HK-2 (cell line): Measurements from ENCODE around the gene AGTR1.
"Not testable (repeated sequence)": the region's sequence is repeated elsewhere in the genome, so short reads cannot be mapped to it uniquely, and the experiment has no call there.

Experiments used
- DNase-seq: peaks from one replicate; pipeline ENCODE4 v3.0.0-alpha.2; 2018; ENCODE audit not compliant: unreplicated experiment

AGTR1 gene

DNA sequence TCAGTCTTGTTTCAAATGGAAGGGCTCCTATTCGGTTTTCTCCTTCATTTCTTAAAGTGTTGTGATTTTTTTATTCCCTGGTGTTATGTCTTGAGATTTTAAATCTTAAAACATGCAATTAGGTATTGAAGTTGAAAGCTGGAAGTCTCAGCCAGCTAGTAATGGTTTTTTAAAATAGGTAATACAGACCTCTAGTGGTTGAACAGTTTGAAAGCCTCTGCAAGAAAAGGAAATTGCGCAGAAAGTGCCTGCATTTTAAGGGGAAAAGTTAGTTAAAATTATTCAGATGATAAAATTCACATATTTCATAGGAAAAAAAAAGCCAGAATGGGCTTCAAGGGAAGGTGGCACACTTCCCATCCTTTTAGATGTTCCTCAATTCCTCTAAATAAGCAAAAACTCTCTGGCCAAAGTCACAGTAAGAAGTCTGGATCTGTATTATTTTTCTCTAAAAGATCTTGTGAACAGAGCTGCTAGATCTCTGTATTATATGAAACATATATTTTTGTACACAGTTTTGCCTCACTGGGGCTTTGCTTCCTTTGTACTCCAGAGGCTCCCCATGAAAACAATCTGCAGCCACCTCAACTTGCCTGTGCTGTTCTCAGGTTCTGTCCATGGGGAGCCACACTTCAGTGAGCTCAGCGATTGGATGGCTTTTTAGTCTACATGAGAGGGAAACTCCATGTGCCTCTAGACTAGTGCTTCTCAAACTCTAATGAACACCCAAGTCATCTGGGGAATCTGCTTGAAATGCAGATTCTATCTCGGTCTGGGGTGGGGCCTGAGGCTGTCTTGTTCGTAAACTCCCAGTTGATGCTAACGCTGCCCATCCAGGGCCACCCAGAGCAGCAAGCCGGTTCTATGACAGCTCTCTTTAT, 21.5 kb downstream of the AGTR1 start:
- no peak for DNase-seq

DNA sequence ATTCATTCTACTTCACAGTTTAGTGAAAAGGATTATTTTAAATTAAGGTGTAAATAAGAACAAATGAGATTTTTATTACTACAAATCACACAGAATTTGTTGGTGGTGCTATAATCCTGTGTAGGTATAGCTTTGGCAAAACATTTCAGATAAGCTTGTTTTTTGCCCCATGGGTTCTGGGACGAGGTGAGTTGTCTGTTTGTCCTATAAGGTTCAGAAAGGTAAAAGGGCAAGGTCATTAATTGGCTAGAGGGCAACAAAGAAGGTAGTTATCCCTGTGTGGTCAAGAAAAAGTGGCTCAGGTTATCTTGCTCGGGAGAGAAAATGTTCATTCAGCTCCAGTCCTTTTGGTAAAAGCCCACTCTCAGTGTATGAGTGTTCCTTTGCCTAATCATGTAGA, 23.2 kb downstream of the AGTR1 start:
- DNase-seq = no peak

DNA sequence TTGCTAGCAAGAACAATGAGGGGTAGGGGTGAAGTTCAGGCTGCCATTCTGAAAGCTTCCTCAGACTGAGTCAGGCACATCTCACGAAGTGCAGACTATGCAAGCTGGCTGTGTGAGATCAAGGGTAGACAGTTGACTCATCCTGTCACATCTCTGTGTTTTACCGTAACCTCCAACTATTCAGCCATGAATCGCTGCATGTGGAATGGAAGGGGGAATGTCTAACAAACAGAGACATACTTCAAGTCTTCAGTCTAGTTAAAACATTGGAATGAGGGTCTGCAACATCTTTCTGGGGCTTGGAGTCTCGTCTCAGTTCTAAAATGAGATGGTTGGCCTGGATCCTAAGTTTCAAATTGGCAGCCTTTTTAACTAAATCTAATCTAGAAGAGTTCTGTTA, 25.9 kb downstream of the AGTR1 start:
- DNase-seq = peak; percentile 53

DNA sequence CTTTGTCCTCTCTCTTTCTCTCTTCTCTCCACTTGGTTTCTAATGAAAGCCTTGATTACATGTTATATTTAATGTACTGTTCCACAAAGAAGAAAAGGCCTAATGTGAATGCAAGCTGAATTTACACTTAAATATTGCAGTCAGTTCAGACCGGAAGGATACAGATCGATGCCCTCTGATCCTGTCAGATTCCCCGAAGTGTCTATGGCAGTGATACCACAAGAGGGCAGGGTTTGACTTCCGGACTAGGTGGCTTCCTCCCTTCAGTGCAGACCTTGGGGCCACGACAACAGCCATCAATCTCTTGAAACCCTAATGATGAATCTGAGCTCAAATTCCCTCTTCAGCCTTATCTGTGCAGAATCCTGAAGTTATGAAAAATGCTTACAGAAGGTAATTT, 29.5 kb downstream of the AGTR1 start:
- peak; percentile 51 for DNase-seq

DNA sequence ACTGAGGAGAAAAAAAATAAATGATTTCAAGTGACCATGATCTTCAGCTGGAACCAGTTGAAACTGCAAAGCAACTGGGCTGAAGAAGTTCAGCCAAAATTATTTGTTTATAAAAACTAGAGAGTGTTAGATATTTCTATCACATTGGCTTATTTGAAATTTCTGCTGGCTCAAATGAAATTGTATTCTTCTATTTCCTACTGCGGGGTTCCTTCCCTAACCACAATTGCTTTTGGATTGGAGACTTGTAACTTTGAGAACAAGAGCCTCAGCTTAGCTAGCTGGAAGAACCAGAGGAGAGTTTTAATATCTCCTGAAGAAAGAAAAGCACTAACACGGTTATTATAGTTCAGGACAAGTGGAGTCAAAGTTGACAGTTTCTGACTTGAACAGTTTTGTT, 31.1 kb downstream of the AGTR1 start:
- DNase-seq = no peak

DNA sequence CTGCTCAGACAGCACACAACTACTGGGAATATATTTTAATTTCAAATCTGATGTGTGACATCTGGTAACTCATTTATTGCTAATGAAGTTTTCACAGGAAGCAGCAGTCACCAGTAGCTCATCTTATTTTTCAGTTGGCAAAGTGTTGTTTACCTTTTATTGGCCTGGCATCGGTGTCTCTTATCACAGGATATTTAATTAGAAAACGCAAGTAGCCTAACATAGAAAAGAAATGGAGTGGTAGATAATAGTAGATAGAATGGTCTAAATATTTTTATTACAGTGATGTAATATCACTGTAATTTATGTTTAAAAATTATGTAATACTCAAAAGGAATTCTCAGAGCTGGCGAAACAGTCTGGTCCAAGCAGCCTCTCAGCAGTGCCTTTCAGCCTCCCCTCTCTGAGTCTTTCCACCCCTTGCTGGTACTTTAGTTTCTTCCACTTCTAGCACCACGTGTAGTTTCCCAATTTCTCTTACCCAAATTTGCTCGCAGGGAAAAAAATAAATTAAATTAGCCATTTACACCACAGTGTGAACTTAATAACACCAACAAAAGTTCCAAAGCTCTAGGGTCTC, 31.9 kb downstream of the AGTR1 start:
- no peak for DNase-seq

DNA sequence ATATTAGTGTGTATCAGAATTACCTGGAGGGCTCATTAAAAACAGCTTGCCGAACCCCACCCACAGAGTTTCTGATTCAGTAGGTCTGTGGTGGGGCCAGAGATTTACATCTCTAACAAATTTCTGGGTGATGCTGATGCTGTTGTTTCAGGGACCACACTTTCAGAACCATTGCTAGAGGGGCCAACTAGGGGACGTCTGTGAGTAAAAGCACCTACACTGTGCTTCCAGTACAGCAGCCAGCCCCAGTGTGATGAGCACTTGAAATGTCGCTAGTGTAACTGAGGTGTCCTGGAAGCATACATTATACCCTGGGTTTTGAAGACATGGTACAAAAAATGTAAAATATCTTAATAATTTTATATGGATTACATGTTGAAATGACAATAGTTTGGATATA, 33.0 kb downstream of the AGTR1 start:
- no peak for DNase-seq

DNA sequence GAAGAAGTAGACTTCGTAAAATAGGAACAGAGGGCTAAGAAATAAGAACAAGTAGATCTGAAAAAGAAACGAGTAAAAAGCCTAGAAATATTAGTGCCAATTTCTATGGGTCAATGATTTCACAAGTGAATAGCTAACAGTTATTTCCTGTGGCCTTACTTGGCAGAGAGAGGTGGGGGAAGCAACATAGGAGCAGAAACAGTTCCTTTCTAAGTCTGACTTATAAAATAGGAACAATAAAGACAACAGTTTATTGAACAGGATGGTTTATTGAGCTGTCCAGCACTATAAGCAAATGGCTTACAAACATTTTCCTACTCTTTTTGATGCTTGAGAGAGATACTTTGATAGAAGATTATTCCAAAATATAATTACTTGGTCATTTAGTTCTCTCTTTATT, 37.9 kb downstream of the AGTR1 start:
- DNase-seq = no peak

DNA sequence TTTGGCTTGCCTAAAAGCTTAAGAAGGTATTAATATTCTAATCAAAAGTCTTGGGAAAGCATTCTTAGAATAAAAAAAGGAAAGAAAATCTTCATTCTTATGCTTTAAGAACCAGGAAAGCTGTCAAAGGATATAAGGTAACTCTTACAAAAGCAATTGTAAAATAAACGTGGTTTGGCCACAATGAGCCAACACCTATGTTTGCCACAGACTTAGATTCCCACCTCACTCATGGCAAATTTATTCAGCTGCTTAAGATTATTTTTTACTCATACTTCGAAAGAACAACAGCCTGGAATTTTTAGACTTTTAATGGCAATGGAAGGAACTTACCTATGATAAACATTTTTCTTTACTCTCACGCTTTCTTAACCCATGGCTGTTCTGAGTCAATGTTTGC, 38.4 kb downstream of the AGTR1 start:
- no peak for DNase-seq

DNA sequence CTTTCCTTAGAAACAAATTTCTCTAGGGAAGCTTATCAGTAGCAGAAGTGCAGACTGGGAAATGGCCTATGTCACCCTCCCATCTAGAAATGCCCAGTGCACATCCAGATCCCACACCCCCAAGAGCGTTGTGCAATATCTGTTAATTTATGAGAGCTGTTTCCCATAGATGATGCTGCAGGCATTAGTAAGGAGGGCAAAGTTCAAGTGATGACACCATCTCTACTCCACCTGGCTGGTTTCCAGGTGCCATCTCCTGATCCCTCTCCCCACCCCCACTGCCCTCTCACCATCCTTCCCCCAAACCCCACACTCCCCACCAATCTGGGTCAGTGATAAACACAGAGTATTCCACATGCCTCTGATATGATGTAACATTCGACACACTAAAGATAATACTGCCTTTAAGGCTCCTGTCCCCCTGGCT, 39.4 kb downstream of the AGTR1 start:
- peak; percentile 43 for DNase-seq

DNA sequence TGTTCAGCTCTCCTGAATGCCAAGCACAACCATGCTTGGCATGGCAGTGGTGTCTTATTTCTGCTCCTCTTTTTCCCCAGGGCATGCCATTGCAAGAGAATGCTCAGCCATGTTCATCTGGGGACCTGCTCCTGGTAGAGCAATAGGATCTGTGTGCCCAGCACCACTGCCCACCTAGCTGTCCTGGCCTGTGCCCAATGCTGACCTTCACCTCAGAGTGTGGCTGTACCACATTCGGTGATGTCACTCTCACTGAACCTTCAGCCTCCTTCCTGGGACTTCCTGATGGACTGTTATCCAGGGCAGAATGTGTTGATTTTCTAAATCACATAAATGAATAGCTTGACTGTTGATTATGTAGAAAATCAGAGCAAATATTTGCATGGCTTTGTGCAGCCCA, 42.0 kb downstream of the AGTR1 start:
- no peak for DNase-seq

DNA sequence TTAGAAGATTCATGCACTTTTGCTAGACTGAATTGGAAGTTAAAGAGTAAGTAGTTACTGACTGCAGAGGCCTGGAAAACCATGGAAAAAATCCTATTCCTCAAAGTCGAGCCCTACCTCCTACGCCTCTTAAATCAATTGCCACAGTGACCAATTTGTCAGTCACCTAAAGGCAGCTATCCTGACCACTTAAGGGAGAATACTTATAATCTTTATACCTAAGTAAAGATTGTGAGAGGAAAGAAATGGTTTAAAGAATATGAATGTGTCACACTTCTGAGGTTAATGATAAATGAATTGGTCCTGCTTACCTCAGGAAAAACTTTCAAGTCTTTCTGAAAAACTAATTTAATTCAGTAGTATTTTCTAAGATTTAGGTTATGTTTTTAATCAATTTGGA, 42.6 kb downstream of the AGTR1 start:
- no peak for DNase-seq

DNA sequence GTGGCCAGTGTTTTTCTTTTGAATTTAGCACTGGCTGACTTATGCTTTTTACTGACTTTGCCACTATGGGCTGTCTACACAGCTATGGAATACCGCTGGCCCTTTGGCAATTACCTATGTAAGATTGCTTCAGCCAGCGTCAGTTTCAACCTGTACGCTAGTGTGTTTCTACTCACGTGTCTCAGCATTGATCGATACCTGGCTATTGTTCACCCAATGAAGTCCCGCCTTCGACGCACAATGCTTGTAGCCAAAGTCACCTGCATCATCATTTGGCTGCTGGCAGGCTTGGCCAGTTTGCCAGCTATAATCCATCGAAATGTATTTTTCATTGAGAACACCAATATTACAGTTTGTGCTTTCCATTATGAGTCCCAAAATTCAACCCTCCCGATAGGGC, 43.5 kb downstream of the AGTR1 start:
- DNase-seq = no peak

DNA sequence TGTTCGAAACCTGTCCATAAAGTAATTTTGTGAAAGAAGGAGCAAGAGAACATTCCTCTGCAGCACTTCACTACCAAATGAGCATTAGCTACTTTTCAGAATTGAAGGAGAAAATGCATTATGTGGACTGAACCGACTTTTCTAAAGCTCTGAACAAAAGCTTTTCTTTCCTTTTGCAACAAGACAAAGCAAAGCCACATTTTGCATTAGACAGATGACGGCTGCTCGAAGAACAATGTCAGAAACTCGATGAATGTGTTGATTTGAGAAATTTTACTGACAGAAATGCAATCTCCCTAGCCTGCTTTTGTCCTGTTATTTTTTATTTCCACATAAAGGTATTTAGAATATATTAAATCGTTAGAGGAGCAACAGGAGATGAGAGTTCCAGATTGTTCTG, 44.4 kb downstream of the AGTR1 start:
- DNase-seq = no peak

DNA sequence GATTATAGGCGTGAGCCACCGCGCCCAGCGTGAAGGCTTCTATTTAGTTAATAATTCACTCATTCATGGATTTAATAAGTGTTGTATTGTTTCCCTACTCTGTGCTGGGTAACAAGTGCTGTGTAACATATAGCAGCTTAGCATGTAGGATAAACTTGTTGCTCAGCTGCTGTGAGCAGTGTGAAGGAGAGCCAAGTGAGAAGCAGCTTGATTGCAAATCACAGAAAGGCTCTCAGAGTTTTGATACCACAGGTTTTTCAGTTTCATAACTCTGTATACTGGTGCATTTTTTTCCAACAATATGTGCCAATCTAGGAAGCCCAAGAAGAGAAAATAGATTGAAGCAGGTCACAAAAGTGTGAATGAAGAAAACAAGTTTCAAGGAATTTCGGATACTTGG, 48.4 kb downstream of the AGTR1 start:
- no peak for DNase-seq

DNA sequence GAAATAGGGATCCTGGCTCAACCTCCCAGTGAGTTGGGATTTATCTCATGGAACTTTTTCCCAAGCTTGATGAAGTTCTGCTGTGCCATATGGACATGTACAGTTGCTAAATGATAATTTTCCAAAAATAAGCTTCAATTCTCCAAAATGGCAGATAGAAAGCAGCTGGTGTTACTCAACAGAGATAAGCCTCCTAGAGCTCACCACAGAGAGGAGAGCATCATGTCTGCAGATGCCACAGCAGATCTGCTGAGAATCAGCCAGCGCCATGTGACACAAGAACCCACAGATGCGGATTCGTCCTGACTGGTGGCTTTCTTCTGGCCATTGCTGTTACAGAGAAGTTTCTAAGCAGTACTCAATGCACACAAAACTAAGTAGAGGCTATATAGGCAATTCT, 50.6 kb downstream of the AGTR1 start:
- no peak for DNase-seq

DNA sequence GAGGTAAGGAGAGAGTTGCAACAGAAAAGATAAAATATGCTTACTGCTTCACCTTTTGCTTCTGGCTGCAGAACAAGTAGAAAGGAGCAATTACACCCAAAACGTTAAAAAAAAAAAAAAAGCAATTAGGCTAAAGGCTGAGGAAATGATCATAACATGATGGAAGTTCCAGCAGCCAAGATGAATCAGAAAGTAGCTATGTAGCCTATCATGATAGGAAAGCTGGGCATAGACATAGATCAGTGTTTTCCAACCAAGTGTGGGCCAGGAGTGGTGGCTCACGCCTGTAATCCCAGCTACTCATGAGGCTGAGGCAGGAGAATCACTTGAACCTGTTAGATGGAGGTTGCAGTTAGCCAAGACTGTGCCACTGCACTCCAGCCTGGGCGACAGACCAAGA, 52.6 kb downstream of the AGTR1 start:
- no peak for DNase-seq

DNA sequence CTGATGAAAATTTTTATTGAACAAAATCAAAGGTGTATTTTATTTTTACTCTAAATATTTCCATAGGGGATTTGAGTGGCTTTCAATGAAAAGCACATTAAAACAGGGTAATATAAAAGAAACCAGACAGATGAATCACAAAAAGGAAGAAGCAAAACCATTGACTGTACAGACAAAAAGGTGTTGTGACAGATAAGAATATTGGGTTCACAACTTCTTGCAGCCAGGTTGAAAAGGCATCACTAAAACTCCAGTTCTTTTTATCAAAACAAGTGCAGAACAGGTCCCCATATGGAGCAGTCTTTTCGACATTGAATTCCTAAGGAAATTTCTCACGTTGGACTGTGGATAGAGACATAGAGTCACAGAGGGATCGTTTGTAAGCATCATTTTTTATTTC, 53.8 kb downstream of the AGTR1 start:
- no peak for DNase-seq

DNA sequence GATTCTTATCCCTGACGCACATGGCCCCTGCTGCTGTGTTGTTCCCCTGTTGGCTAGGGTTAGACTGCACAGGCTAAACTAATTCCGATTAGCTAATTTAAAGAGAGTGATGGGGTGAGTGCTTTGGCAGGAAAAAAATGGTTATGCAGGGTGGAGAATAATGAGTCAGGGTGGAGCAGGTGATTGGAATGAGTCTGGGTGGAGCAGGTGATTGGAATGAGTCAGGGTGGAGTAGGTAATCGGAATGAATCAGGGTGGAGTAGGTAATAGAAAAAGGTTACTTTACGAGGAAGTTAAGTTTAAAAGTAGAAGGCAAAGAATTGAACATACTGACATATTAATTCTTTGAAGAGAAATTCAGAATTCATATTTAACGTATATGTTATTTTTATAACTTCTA, 55.7 kb downstream of the AGTR1 start:
- DNase-seq = not testable (repeated sequence)

DNA sequence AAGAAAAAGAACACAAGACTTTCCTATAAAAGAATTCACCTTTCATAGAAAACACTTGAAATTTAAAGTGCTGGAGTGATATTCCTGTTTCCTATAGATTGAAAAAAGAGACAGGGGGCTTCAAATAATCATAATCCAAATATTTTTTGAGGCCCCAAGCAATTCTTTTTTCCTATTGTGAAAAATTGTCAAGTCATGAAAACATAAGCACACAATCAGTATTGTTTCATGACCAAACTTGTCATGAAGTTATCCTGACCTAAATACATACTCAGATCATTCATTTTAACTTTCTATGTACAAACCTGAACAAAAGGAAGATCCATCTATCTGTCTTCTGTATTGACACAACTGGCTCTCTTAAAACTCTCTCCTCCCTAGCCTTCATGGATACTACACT, 57.9 kb downstream of the AGTR1 start:
- no peak for DNase-seq

DNA sequence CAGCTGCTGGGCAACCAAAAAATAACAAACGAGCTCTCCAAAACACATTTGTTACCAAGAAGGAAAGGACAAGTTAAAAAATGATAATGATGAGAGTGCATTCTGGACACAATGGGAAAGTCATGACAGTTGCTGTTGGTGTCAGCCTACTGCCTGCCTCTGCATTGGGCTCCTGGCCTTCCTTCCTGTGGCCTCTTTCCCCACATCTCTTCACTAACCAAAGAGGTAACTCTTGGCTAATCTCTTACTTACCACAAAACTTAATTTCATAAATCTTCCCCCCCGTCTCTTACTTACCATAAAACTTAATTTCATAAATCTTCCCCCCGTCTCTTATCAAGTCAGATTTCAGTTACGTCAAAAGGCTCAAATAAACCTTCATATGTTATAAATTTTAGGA, 58.6 kb downstream of the AGTR1 start:
- DNase-seq = no peak

DNA sequence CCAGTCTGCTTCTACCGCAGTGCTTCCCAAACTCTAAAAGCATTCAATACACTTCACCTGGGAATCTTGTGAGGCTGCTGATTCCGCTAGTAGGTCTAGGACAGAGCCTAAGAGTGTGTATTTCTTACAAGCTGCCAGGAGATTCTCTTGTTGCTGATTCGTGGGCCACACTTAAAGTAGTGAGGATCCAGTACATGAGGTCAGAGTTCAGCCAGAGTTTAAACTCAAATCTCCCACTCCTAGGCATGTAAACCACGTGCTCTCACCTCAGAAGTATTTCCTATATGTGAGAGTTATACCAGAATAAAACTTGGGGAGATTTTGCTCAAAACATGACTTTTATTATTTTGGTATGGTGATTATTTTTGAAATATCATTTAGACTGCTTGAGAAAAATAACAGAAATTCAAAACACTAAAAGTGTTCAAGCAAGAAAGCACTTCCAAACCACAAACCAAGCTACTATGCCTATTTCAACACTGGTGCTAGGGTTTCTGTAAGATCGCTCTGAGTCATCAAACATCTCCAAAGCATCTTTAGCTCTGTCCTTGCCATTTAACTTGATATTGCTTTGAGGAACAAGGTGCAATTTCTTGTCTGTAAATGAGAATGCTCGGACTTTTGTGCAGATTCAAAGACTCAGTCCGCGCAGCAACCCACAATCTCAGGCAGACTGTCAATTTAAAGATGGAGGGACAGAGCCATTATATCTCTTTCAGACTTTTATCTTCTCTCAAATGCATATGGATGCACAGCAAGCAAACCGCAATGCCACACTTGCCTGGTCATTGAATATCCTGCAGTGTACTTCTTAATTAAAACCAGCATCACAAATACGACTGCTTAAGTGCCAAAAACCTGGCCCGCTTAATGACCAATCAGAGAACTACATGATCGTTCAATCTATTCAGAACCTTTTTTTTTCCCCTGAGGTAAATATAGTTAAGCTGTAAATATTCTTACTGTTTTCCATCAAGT, 59.8 kb downstream of the AGTR1 start:
- DNase-seq = no peak
